DMS53 (cell line): Measurements from ENCODE around the gene OR51T1.
A peak's percentile ranks its signal among the peaks of the same experiment; 100 is the strongest.

ENCODE experiments used
- DNase-seq: peaks from one replicate; lab custom pipeline; 2025; lab: John Stamatoyannopoulos, UW

Gene OR51T1

GRCh38 chr11:4926608-4927007 is 44.9 kb downstream of the OR51T1 start:
- DNase-seq, result peak; percentile 30
